Measurements from ENCODE around the gene ILF2. TPM values are rescaled to one million over a fixed set of nuclear protein-coding genes. Genes with fewer than 3 reads are reported as not detected.

ILF2 gene
- polyA plus RNA-seq, 1 donor (not counting 4 experiments of a cell fraction or from before 2014, with no cell fraction given): 232 TPM

DNA sequence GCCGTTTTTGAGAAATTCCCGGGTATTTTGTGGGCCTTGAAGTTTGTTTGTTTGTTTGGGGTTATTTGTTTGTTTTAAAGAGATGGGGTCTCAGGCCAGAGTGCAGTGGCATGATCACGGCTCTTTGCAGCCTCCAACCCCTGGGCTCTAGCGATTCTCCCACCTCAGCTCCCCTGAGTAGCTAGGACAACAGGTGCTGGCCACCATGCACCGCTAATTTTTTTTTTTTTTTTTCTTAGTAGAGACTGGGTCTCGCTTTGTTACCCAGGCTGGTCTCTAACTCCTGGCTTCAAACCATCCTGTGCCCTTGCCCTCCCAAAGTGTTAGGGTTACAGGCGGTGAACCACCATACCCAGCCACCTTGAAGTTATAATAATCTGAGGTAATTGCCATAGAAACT, 34.9 kb downstream of the ILF2 start:
- Histone ChIP-seq H4K20me1 (ENCODE audit: control insufficient read depth, extremely low read depth, insufficient read depth, low read length) (peaks cover 2% of the 10 kb centered on the region), H3K4me1 (ENCODE audit: control insufficient read depth, extremely low read depth, insufficient read depth, low read length) (peaks cover 13% of the 10 kb centered on the region), H3K4me2 (ENCODE audit: control insufficient read depth, extremely low read depth, insufficient read depth, low read depth, low read length) (peak overlapping the region; percentile 0), H2AFZ (ENCODE audit: control insufficient read depth, low read length) (no peak overlapping the region), H3K79me2 (ENCODE audit: control insufficient read depth, insufficient read depth, low read length) (peaks cover 48% of the 10 kb centered on the region), H3K27me3 (ENCODE audit: control insufficient read depth, extremely low read depth, insufficient read depth, low read length) (no peaks in the 10 kb centered on the region), H3K36me3 (ENCODE audit: control insufficient read depth in 2 of 2, extremely low read depth in 1 of 2, insufficient read depth in 2 of 2, low read length in 2 of 2) (peaks cover 18 to 45% of the 10 kb centered on the region in 2 experiments), H3K9ac (ENCODE audit: control insufficient read depth, extremely low read depth, insufficient read depth, low read length) (no peak overlapping the region), H3K9me3 (ENCODE audit: control insufficient read depth, low read depth, low read length) (no peaks in the 10 kb centered on the region), H3K27ac (ENCODE audit: control insufficient read depth, insufficient read depth, low read length) (no peak overlapping the region), H3K9me1 (ENCODE audit: control insufficient read depth, extremely low read depth, insufficient read depth, low read length) (no peaks in the 10 kb centered on the region), H3K4me3 (ENCODE audit: control insufficient read depth in 2 of 3, extremely low read depth in 1 of 3, insufficient read depth in 2 of 3, low read depth in 1 of 3, low read length in 3 of 3) (no peak overlapping the region)
- no peak for DNase-seq (ENCODE audit: low read depth, low spot score)
- TF ChIP-seq EZH2 (IDR thresholded peaks at IDR 0.05; ENCODE audit: low read length) (no peak), CTCF (optimal IDR thresholded peaks at IDR 0.05 in 1 of 3, IDR thresholded peaks at IDR 0.05 in 1 of 3, conservative IDR thresholded peaks at IDR 0.05 in 1 of 3; ENCODE audit: extremely low read depth in 1 of 3, insufficient read depth in 2 of 3, low read length in 3 of 3) (no peak)
- FAIRE-seq: no peak
- dilution Hi-C loops (cut with MboI; ENCODE audit: extremely low pct_ligation_motif_present, low sequenced_read_pairs): no loop called here

DNA sequence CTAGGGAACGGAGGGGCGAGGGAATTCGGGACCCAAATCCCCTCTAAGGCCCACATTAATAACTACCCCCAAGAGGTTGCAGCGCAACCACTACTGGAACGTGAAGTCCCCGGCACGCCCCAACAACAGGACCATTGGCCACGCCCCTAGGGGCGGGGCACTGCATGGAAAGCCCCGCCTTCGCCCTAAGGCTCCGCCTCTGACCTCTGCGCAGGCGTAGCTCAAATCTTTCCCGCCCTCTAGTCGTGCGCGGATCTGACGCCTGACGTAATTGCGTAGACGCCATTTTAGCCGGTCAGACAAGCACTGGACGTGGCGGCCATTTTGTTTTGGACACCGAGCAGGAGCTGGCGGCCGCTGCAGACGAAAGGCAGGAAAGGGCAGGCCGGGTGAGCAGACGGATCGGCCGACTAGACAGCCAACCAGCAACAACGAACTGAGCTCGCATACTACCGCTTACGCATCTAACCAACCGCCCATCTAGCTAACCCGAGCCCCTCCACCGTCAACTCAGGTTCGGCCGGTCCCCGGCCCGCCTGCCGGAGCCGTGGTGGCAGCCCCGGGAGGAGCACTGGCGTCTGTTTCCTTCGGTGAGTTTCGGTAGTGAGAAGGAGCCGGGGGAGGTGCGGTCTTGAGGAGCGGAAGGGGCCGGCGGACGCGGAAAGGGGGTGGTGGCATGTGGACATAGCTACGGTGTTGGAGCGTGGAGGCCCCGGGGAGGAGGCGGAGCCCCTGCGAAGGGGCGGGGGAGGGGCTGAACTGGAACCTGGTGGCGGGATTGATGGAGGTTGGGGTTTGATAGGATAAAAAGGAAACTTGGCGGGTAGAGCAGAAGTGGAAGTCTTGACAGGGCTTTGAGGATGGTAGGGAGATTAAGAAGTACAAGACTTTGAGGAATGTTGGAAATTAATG, 36.8 kb downstream of the ILF2 start, which contains the start of gene CHTOP:
CHTOP (plus strand) TSS at position 313 of the 912 bp plus-strand sequence. CDS start 2,523 bp downstream, outside the sequence.
- H3K4me1 ChIP-seq (ENCODE audit: control insufficient read depth, extremely low read depth, insufficient read depth, low read length): peaks cover 13% of the 10 kb centered on the region

More for the DNA sequence above, 36.8 kb downstream of the ILF2 start, which contains the start of gene CHTOP:
- H3K4me2 ChIP-seq (ENCODE audit: control insufficient read depth, extremely low read depth, insufficient read depth, low read depth, low read length): peak within 1 kb of the TSS; percentile 100
- dilution Hi-C loops (cut with MboI; ENCODE audit: extremely low pct_ligation_motif_present, low sequenced_read_pairs): no loop called here
- peaks cover 13 to 30% of the 10 kb centered on the region in 2 experiments for H3K36me3 ChIP-seq (ENCODE audit: control insufficient read depth in 2 of 2, extremely low read depth in 1 of 2, insufficient read depth in 2 of 2, low read length in 2 of 2)
- H3K9me3 ChIP-seq (ENCODE audit: control insufficient read depth, low read depth, low read length): no peaks in the 10 kb centered on the region
- peak within 1 kb of the TSS; percentile 97 to 99 (median 99) for H3K4me3 ChIP-seq (ENCODE audit: control insufficient read depth in 2 of 3, extremely low read depth in 1 of 3, insufficient read depth in 2 of 3, low read depth in 1 of 3, low read length in 3 of 3)
- peak within 1 kb of the TSS; percentile 86 for H2AFZ ChIP-seq (ENCODE audit: control insufficient read depth, low read length)
- no peaks in the 10 kb centered on the region for H4K20me1 ChIP-seq (ENCODE audit: control insufficient read depth, extremely low read depth, insufficient read depth, low read length)
- peak; percentile 78 for FAIRE-seq
- peaks cover 40% of the 10 kb centered on the region for H3K79me2 ChIP-seq (ENCODE audit: control insufficient read depth, insufficient read depth, low read length)
- H3K9me1 ChIP-seq (ENCODE audit: control insufficient read depth, extremely low read depth, insufficient read depth, low read length): no peaks in the 10 kb centered on the region
- H3K27ac ChIP-seq (ENCODE audit: control insufficient read depth, insufficient read depth, low read length): peak within 1 kb of the TSS; percentile 100
- TF ChIP-seq EZH2 (IDR thresholded peaks at IDR 0.05; ENCODE audit: low read length): no peak
- no peak for TF ChIP-seq CTCF (optimal IDR thresholded peaks at IDR 0.05 in 1 of 3, IDR thresholded peaks at IDR 0.05 in 1 of 3, conservative IDR thresholded peaks at IDR 0.05 in 1 of 3; ENCODE audit: extremely low read depth in 1 of 3, insufficient read depth in 2 of 3, low read length in 3 of 3)
- H3K9ac ChIP-seq (ENCODE audit: control insufficient read depth, extremely low read depth, insufficient read depth, low read length): peak within 1 kb of the TSS; percentile 100
- DNase-seq (ENCODE audit: low read depth, low spot score): peak; percentile 80
- H3K27me3 ChIP-seq (ENCODE audit: control insufficient read depth, extremely low read depth, insufficient read depth, low read length): no peaks in the 10 kb centered on the region

Data from keratinocyte (primary cell).